ENCODE results near the gene AHRR. TPM values are rescaled to one million over a fixed set of nuclear protein-coding genes. Genes with fewer than 3 reads are reported as not detected.
A peak's percentile ranks its signal among the peaks of the same experiment; 100 is the strongest.

Gene AHRR
- total RNA-seq, 1 donor: 54.6 TPM

DNA sequence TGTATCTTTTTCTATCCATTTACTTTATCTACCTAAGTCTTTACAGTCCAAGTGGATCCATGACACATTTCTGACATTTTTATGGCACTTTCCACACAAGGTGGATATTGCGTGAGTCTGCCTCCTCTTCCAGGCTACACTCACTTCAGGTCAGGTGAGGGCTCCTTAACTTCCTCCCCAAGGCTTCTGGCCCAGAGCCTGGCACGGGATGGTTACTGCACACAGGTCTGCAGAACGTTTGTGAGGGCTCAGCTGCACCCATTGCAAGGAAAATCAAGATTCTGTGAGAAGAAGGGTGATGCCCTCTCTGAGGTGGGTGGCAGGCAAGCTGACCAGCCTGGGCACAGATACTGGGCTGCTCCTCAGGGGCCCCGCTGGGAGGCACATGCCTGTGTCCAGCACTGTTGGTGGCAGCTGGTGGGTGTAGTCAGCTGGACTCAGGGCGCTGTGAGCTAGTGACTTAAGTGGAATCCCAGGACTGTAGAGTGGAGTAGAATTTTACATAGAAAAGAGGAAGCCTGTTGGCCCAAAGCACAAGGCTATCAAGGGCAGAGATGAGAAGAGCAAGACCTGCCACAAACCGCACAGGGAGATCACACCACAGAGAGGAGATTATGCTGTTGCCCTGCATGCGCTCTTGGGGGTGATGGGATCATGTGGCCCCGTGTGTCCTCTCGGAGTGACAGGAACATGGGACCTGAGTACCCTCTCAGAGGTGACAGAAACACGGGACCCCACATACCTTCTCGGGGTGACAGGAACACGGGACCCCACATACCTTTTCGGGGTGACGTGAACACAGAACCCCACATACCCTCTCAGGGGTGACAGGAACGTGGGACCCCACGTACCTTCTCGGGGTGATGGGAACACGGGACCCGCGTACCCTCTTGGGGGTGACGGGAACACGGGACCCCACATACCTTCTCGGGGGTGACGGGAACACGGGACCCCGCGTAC lies 21.3 kb downstream of the AHRR start:
- H3K36me3 ChIP-seq (ENCODE audit: insufficient read depth, low read length): peaks cover 19% of the 10 kb centered on the region
- H3K27me3 ChIP-seq (ENCODE audit: insufficient read depth, low read length): no peaks in the 10 kb centered on the region
- H3K4me3 ChIP-seq (ENCODE audit: insufficient read depth, low read length): peak overlapping the region; percentile 69
- peaks cover 14% of the 10 kb centered on the region for H3K4me1 ChIP-seq (ENCODE audit: insufficient read depth, low read length)
- peaks cover 10% of the 10 kb centered on the region for H4K20me1 ChIP-seq (ENCODE audit: insufficient read depth, low read length)
- peak overlapping the region; percentile 63 for H3K27ac ChIP-seq (ENCODE audit: low read depth, low read length)
- H3K79me2 ChIP-seq (ENCODE audit: insufficient read depth, low read length): peaks cover 93% of the 10 kb centered on the region
- TF ChIP-seq, protein P1, sequence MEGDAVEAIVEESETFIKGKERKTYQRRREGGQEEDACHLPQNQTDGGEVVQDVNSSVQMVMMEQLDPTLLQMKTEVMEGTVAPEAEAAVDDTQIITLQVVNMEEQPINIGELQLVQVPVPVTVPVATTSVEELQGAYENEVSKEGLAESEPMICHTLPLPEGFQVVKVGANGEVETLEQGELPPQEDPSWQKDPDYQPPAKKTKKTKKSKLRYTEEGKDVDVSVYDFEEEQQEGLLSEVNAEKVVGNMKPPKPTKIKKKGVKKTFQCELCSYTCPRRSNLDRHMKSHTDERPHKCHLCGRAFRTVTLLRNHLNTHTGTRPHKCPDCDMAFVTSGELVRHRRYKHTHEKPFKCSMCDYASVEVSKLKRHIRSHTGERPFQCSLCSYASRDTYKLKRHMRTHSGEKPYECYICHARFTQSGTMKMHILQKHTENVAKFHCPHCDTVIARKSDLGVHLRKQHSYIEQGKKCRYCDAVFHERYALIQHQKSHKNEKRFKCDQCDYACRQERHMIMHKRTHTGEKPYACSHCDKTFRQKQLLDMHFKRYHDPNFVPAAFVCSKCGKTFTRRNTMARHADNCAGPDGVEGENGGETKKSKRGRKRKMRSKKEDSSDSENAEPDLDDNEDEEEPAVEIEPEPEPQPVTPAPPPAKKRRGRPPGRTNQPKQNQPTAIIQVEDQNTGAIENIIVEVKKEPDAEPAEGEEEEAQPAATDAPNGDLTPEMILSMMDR (IDR thresholded peaks at IDR 0.05; ENCODE audit: extremely low read depth, low read depth, low read length): no peak
- no peak overlapping the region for H2AFZ ChIP-seq (ENCODE audit: low read length)
- H3K4me2 ChIP-seq (ENCODE audit: insufficient read depth, low read length): peak overlapping the region; percentile 67
- no peaks in the 10 kb centered on the region for H3K9me3 ChIP-seq (ENCODE audit: low read depth, low read length)
- peak; percentile 36 for DNase-seq (ENCODE audit: insufficient read length, low spot score, missing footprints)

DNA sequence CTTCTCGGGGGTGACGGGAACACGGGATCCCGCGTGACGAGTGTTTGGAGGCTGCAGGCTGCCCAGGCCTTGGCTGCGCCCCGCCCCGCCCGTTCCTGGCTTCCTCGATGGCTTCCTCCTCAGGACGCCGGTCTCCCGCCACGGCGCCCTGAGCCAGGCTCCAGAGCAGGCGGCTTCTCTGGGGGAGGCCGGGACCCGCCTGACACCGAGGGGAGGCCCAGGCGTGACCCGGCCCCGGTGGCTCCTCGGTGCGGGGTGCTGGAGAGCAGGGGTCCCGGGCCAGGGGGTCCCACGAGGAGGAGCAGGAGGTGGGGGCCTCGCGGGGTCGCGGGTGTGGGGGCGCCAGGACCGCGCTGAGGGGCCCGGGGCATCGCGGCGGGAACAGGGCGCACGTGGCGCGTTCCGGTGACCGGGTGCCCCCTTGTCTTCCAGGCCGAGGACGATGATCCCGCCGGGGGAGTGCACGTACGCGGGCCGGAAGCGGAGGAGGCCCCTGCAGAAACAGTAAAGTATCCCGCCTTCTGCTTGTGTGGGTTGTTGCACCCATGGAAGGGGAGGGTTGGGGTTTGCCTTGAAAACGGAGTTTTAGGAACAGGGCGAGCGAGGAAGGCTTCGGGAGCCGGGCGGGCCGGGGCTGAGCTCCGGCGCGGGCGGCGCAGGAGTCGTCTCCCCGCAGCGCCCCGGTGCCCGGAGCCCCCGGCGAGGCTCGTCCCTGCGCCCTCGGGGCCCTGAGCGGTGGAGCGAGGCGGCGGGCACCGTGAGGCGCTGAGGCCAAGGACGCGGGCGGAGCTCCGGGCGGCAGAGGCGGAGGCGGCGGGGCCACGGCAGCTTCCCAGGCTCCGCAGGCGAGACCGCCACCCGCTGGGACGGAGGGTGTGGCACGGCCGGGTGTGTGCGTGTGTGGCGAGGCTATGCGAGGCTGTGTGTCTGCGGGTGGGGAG lies 22.2 kb downstream of the AHRR start:
- peak overlapping the region; percentile 67 for H3K4me2 ChIP-seq (ENCODE audit: insufficient read depth, low read length)
- H3K27ac ChIP-seq (ENCODE audit: low read depth, low read length): peak overlapping the region; percentile 63
- H3K27me3 ChIP-seq (ENCODE audit: insufficient read depth, low read length): no peaks in the 10 kb centered on the region
- H3K4me3 ChIP-seq (ENCODE audit: insufficient read depth, low read length): peak overlapping the region; percentile 69
- H2AFZ ChIP-seq (ENCODE audit: low read length): no peak overlapping the region
- H3K9me3 ChIP-seq (ENCODE audit: low read depth, low read length): no peaks in the 10 kb centered on the region
- H3K36me3 ChIP-seq (ENCODE audit: insufficient read depth, low read length): peaks cover 28% of the 10 kb centered on the region
- H4K20me1 ChIP-seq (ENCODE audit: insufficient read depth, low read length): peaks cover 10% of the 10 kb centered on the region
- peaks cover 14% of the 10 kb centered on the region for H3K4me1 ChIP-seq (ENCODE audit: insufficient read depth, low read length)
- TF ChIP-seq, protein P1 (IDR thresholded peaks at IDR 0.05; ENCODE audit: extremely low read depth, low read depth, low read length): no peak
- peaks cover 93% of the 10 kb centered on the region for H3K79me2 ChIP-seq (ENCODE audit: insufficient read depth, low read length)
- peak; percentile 98 for DNase-seq (ENCODE audit: insufficient read length, low spot score, missing footprints)

DNA sequence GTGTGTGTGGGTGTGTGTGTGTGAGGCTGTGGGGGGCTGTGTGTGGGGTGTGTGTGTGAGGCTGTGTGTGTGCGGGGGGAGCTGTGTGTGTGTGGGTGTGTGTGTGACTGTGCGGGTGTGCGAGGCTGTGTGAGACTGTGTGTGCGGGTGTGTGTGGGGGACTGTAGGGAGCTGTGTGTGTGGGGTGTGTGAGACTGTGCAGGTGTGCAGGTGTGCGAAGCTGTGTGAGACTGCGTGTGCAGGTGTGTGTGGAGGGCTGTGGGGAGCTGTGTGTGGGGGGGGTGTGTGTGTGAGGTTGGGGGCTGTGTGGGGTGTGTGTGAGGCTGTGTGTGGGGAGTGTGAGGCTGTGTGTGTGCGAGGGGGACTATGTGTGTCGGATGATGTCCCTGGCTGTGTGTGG lies 23.2 kb downstream of the AHRR start:
- Histone ChIP-seq H3K27ac (ENCODE audit: low read depth, low read length) (no peak overlapping the region), H2AFZ (ENCODE audit: low read length) (no peak overlapping the region), H3K4me2 (ENCODE audit: insufficient read depth, low read length) (no peak overlapping the region), H3K9me3 (ENCODE audit: low read depth, low read length) (no peaks in the 10 kb centered on the region), H3K79me2 (ENCODE audit: insufficient read depth, low read length) (peaks cover 90% of the 10 kb centered on the region), H3K4me1 (ENCODE audit: insufficient read depth, low read length) (peaks cover 14% of the 10 kb centered on the region), H3K27me3 (ENCODE audit: insufficient read depth, low read length) (no peaks in the 10 kb centered on the region), H3K4me3 (ENCODE audit: insufficient read depth, low read length) (no peak overlapping the region), H3K36me3 (ENCODE audit: insufficient read depth, low read length) (peaks cover 30% of the 10 kb centered on the region), H4K20me1 (ENCODE audit: insufficient read depth, low read length) (peaks cover 10% of the 10 kb centered on the region)
- DNase-seq (ENCODE audit: insufficient read length, low spot score, missing footprints): no peak
- TF ChIP-seq, protein P1 (IDR thresholded peaks at IDR 0.05; ENCODE audit: extremely low read depth, low read depth, low read length): no peak

Measured in osteoblast (primary cell).